Measurements from ENCODE around the gene NCBP2.

- TF ChIP-seq SIN3A (IDR thresholded peaks at IDR 0.05; ENCODE audit: borderline replicate concordance, insufficient read depth, low read length) (no peak), POLR2AphosphoS5 (IDR thresholded peaks at IDR 0.05; ENCODE audit: low read depth, low read length) (no peak)
Observed at GRCh38 chr3:196969660-196970546, 27.6 kb upstream of the NCBP2 start.
